ENCODE results near the gene AVEN. TPM values are rescaled to one million over a fixed set of nuclear protein-coding genes. Genes with fewer than 3 reads are reported as not detected.

The AVEN gene
- total and polyA plus RNA-seq, 12 donors = 6.9 to 22.9 (median 13.7) TPM

- Histone ChIP-seq H3K4me3 (no peak overlapping the region), H3K36me3 (replicated peaks in 1 of 2) (no peaks in the 10 kb centered on the region), H3K27ac (no peak overlapping the region), H3K4me1 (replicated peaks in 1 of 2) (no peaks in the 10 kb centered on the region), H3K9me3 (replicated peaks in 1 of 3) (no peaks in the 10 kb centered on the region), H3K27me3 (no peaks in the 10 kb centered on the region)
- no peak for DNase-seq
- TF ChIP-seq CTCF (IDR thresholded peaks at IDR 0.05) (no peak), POLR2A (IDR thresholded peaks at IDR 0.05) (no peak)
- intact Hi-C loops (cut with DNase I) = no loop called here
- WGBS, 4 donors = 91 to 96% (median 95%) methylated on average over 5 of the region's 5 CpGs
Measured at GRCh38 chr15:33864360-33865075, 174.5 kb downstream of the AVEN start.

DNA sequence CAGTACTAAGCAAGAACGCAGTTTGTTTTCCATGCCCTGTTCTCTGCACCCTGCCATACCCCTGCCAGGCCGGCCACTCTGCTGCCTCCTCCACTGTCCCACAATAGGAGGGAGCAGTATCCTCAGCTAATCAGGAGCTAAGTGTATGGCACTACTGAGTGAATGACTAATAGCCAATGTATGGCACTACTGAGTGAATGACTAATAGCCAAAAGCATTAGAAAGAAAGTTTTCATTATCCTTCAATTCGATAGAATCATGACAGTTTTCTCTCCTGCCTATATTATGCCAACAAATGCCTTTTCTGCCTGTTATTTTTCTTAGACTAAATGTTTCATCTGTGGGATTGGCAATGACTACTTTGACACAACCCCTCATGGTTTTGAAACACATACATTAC lies 178.2 kb downstream of the AVEN start:
- intact Hi-C loops (cut with DNase I) = no loop called here
- H3K36me3 ChIP-seq (replicated peaks in 1 of 2) = no peaks in the 10 kb centered on the region

GRCh38 chr15:33859992-33860545 lies 178.9 kb downstream of the AVEN start:
- Histone ChIP-seq H3K36me3 (replicated peaks in 1 of 2) (no peaks in the 10 kb centered on the region), H3K4me3 (no peak overlapping the region), H3K27ac (no peak overlapping the region), H3K27me3 (no peaks in the 10 kb centered on the region), H3K4me1 (replicated peaks in 1 of 2) (no peaks in the 10 kb centered on the region), H3K9me3 (replicated peaks in 1 of 3) (no peaks in the 10 kb centered on the region)
- DNase-seq = no peak
- 74 to 93% (median 78%) methylated on average over 1 of the region's 1 CpG for WGBS, 4 donors
- TF ChIP-seq CTCF (IDR thresholded peaks at IDR 0.05) (no peak), POLR2A (IDR thresholded peaks at IDR 0.05) (no peak)
- intact Hi-C loops (cut with DNase I) = no loop called here

More for the DNA sequence above, 178.2 kb downstream of the AVEN start:
- TF ChIP-seq CTCF (IDR thresholded peaks at IDR 0.05) (no peak), POLR2A (IDR thresholded peaks at IDR 0.05) (no peak)
- Histone ChIP-seq H3K27ac (no peak overlapping the region), H3K4me3 (no peak overlapping the region), H3K9me3 (replicated peaks in 1 of 3) (no peaks in the 10 kb centered on the region), H3K4me1 (replicated peaks in 1 of 2) (no peaks in the 10 kb centered on the region), H3K27me3 (no peaks in the 10 kb centered on the region)
- no peak for DNase-seq
- 90 to 96% (median 93%) methylated on average over 3 of the region's 3 CpGs for WGBS, 4 donors

DNA sequence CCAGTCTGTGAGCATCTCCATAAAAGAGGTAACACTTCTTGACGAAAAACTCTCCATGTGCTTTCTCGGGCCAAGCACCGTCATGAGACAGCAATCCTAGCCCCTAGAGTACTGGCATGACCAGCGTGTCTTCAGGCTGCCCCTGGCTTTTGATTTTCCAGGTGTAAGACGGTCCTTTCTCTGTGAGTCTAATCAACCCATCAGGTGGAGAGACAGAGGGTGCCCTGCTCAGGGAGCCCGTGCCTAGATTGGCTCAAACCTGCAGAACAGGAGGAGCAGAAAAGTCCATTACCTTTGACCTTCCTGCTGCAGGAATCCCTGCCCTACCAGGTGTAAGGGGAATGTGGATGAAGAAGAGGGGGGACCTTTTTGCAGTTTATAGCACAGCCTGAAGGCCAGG lies 180.2 kb downstream of the AVEN start:
- Histone ChIP-seq H3K36me3 (replicated peaks in 1 of 2) (no peaks in the 10 kb centered on the region), H3K27ac (no peak overlapping the region)
- TF ChIP-seq CTCF (IDR thresholded peaks at IDR 0.05) (no peak), POLR2A (IDR thresholded peaks at IDR 0.05) (no peak)

More for the DNA sequence above, 180.2 kb downstream of the AVEN start:
- no peaks in the 10 kb centered on the region for H3K9me3 ChIP-seq (replicated peaks in 1 of 3)
- H3K4me3 ChIP-seq = no peak overlapping the region
- DNase-seq = no peak
- 93 to 97% (median 97%) methylated on average over 5 to 6 of the region's 6 CpGs for WGBS, 4 donors
- no peaks in the 10 kb centered on the region for H3K4me1 ChIP-seq (replicated peaks in 1 of 2)
- no peaks in the 10 kb centered on the region for H3K27me3 ChIP-seq
- intact Hi-C loops (cut with DNase I) = no loop called here
